Measurements from ENCODE around the gene ANK2. TPM values are rescaled to one million over a fixed set of nuclear protein-coding genes. Genes with fewer than 3 reads are reported as not detected.
A peak's percentile ranks its signal among the peaks of the same experiment; 100 is the strongest.

ANK2 gene
- total RNA-seq, 3 donors from 2014 or later = 0.27 to 0.63 (median 0.34) TPM

DNA sequence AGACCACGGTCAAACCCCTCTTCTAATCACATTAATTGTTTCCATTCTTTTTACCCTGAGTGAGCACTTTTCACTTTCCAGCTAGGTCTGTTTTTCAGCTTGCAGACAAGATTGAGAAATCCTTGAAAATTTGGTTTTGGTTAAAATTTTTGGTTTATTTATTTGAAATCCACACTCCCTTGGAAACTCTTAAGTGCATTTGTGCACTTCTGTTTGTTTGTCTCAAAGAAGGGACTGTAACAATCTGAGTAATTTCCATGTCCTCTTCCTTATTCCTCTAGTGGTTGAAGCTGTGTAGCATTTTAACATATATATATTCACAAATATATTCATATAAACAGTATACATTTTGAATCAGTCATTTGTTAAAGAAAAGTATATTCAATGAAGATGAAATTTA, 333.3 kb downstream of the ANK2 start:
- peaks cover 11% of the 10 kb centered on the region for H3K27me3 Mint-ChIP-seq (ENCODE audit: low read depth)
- DNase-seq (no peak), ATAC-seq (no peak)
- H3K9me3 Mint-ChIP-seq = no peaks in the 10 kb centered on the region
- peaks cover 15% of the 10 kb centered on the region for H3K4me1 Mint-ChIP-seq (ENCODE audit: low read depth)
- H3K36me3 Mint-ChIP-seq (ENCODE audit: insufficient read depth) = no peaks in the 10 kb centered on the region
- no peak overlapping the region for H3K4me3 Mint-ChIP-seq

DNA sequence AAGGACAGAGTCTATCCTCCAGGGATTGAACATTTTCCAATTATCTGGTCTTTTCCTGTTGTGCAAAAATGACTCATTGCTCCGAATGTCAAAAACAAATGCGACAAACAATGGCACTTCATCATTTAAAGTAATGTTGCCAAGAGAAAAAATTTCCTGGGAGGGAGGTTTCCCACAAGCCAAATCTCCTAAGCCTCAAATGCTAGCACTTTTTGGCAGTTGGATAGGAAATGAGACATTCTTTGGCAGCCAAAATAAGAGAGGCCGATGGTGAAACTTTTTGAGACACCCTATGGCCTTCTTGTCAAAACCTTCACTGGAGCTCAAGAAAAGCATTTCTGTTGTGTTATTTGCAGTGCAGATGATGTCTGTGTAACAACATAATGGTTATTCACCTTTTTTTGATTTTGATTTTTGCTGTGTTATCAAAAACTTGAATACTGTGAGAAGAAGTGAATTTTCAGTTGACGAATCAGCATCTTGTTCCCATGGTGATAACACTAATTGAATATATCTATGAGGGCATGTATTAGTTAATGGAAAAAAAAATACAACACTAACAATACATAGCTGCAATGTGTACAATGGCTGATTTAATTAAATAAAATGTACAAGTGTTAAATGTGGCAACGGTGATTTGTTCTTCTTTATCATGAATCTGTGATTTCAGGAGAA, 333.8 kb downstream of the ANK2 start:
- Mint-ChIP-seq H3K4me1 (ENCODE audit: low read depth) (peaks cover 15% of the 10 kb centered on the region), H3K4me3 (no peak overlapping the region), H3K36me3 (ENCODE audit: insufficient read depth) (no peaks in the 10 kb centered on the region), H3K27me3 (ENCODE audit: low read depth) (peaks cover 11% of the 10 kb centered on the region), H3K9me3 (no peaks in the 10 kb centered on the region)
- no peak for ATAC-seq
- no peak for DNase-seq

DNA sequence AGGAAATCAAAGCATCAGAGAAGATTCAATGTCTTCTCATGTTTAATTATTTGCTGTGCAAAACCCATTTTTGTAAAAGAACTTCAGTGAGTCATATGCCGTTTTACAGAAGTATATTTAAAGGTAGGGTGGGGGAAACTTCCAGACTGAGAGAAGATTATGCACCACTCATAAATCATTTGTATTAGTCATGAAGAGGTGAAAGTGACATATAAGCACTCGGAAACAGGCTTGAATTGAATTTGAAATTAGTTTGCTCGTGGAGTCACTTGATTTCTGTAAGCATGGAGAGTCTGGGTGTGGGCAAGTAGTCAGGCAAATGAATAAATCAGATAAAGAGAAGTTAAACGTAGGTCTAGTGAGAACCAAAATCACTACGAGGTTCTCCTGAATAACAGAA, 335.1 kb downstream of the ANK2 start:
- no peak overlapping the region for H3K4me3 Mint-ChIP-seq
- ATAC-seq (peak; percentile 96 to 97), DNase-seq (no peak)
- peaks cover 15% of the 10 kb centered on the region for H3K4me1 Mint-ChIP-seq (ENCODE audit: low read depth)
- H3K27me3 Mint-ChIP-seq (ENCODE audit: low read depth) = peaks cover 11% of the 10 kb centered on the region
- H3K9me3 Mint-ChIP-seq = no peaks in the 10 kb centered on the region
- H3K36me3 Mint-ChIP-seq (ENCODE audit: insufficient read depth) = no peaks in the 10 kb centered on the region

DNA sequence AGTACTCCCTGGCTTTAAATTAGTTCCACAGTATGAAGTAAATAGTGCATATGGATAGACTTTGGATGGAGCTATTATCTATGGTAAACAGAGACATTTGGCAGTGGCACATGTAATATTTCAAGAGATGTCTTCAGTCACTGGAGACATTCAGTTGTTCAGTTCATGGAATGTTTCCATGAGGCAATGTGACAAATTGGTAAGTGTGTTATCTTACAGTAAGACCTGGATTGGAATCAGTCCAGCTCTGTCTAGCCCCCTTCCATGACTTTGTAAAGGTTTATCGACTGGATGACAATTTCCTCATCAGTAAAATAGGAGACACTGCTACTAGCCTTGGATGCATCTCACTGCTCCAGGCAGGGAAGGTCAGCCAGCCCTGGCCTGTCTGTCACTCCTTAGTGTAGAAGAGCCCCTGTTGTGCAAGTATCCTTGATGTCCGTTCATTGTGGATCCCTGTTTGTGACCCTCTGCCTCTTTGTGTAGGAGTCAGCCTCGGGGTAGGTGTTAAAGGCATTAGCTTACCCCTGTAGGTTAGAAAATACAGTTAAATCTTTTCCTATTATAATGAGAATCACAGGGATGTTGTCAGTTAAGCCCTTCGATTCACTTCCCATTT, 335.9 kb downstream of the ANK2 start:
- Mint-ChIP-seq H3K4me3 (no peak overlapping the region), H3K4me1 (ENCODE audit: low read depth) (peaks cover 15% of the 10 kb centered on the region), H3K9me3 (no peaks in the 10 kb centered on the region), H3K27me3 (ENCODE audit: low read depth) (peaks cover 11% of the 10 kb centered on the region), H3K36me3 (ENCODE audit: insufficient read depth) (no peaks in the 10 kb centered on the region)
- no peak for DNase-seq
- no peak for ATAC-seq

DNA sequence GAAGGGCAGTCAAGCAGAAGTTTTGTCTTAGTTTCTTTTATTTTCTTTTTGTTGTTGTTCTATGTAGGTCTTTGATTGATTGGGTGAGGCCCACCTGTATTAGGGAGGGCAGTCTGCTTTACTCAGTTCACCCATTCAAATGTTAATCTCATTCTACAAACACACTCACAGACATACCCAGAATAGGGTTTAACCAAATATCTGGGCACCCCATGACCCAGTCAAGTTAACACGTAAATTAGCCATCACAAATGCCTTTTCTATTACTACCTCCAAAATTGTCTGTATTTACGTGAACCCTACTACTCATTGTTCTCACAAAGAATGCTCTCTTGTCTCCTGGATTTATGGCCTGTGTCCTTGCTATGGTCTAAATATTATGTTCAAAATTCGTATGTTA, 339.7 kb downstream of the ANK2 start:
- Mint-ChIP-seq H3K4me3 (no peak overlapping the region), H3K9me3 (no peaks in the 10 kb centered on the region), H3K4me1 (ENCODE audit: low read depth) (peaks cover 14% of the 10 kb centered on the region), H3K27me3 (ENCODE audit: low read depth) (peaks cover 6% of the 10 kb centered on the region), H3K36me3 (ENCODE audit: insufficient read depth) (no peaks in the 10 kb centered on the region)
- ATAC-seq (no peak), DNase-seq (no peak)

DNA sequence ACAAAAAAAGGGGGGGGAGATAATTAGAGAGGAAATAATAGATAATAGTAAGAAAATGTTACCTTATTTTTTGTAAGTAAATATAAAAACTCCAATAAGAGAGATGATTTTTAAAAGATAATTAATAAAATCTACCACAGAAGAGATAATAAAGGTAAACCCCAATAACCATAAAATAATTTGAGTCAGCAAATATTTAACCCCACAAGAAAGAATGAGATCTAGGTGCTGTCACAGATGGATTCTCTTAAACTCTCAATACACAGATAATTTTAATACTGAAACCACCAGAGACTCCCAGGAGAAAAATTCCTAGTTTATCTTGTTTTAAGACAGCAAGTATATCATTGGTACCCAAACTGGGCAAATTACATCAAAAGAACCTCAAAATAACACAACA, 341.4 kb downstream of the ANK2 start:
- ATAC-seq = no peak
- Mint-ChIP-seq H3K27me3 (ENCODE audit: low read depth) (peaks cover 6% of the 10 kb centered on the region), H3K4me3 (no peak overlapping the region), H3K36me3 (ENCODE audit: insufficient read depth) (no peaks in the 10 kb centered on the region), H3K4me1 (ENCODE audit: low read depth) (peaks cover 3% of the 10 kb centered on the region), H3K9me3 (no peaks in the 10 kb centered on the region)
- no peak for DNase-seq

DNA sequence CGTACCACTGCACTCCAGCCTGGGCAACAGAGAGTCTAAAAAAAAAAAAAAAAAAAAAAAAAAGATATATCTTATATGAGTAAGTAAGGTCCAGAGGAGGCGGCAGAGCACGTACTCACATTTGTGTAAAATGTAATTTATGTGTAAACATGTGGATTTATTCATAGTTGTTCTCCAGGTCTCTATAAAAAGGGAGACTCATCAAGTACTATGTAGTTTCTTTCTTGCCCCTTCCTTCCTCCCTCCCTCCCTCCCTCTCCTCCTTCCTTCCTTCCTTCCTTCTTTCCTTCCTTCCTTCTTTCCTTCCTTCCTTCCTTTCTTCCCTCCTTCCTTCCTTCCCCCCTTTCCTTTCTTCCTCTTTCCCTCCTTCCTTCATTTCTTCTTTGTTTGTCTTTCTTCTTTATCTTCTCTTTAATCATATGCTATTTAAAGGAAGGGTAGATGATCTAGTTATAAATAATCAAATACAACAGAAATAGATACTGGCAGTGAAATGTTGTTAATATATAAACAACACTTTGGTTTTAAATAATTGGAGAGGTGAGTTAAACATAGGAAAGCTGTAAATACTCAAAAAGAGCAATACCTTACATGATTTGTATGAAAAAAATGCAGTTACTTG, 344.8 kb downstream of the ANK2 start:
- no peaks in the 10 kb centered on the region for H3K4me1 Mint-ChIP-seq (ENCODE audit: low read depth)
- ATAC-seq (no peak), DNase-seq (no peak)
- H3K27me3 Mint-ChIP-seq (ENCODE audit: low read depth) = peaks cover 1% of the 10 kb centered on the region
- no peaks in the 10 kb centered on the region for H3K9me3 Mint-ChIP-seq
- H3K4me3 Mint-ChIP-seq = no peak overlapping the region
- H3K36me3 Mint-ChIP-seq (ENCODE audit: insufficient read depth) = no peaks in the 10 kb centered on the region

DNA sequence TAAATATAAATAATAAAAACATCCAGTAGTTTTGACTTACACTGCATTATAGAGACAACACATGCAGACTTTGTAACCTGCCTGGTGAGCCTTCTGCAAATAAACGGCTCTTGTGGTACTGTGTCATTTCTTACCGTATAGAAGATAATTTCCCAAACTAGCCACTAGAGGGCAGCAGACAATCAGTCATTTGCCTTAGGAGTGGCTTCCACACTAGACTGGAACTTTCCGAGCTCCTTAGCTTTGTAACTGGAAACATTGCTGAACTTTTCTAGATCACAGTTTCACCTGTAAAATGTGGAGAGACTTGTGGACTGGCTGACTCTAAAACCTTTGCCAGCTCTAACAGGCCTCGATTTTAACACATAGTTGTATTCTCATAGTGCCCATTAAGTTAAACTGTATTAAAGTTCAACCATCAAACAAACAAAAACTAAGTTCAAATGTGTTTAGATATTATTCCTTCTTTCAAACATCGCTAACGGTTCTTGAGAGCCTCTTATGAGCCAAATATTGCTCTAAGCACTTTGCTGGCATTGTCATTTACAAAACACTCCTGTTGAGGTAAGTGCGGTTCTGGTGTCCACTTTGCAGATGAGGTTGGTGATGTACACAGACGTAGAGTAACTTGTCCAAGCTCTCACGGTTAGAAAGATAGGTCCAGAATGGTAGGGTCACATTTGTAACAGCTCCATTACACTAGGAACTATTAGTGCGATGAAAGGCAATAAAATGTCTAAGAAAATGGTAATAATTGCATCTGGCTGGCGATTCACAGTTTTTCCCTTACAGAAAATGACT, 345.5 kb downstream of the ANK2 start:
- no peak overlapping the region for H3K4me3 Mint-ChIP-seq
- ATAC-seq (peak; percentile 95 to 98), DNase-seq (peak; percentile 31)
- H3K36me3 Mint-ChIP-seq (ENCODE audit: insufficient read depth) = no peaks in the 10 kb centered on the region
- H3K9me3 Mint-ChIP-seq = no peaks in the 10 kb centered on the region
- H3K27me3 Mint-ChIP-seq (ENCODE audit: low read depth) = peaks cover 1% of the 10 kb centered on the region
- H3K4me1 Mint-ChIP-seq (ENCODE audit: low read depth) = no peaks in the 10 kb centered on the region

DNA sequence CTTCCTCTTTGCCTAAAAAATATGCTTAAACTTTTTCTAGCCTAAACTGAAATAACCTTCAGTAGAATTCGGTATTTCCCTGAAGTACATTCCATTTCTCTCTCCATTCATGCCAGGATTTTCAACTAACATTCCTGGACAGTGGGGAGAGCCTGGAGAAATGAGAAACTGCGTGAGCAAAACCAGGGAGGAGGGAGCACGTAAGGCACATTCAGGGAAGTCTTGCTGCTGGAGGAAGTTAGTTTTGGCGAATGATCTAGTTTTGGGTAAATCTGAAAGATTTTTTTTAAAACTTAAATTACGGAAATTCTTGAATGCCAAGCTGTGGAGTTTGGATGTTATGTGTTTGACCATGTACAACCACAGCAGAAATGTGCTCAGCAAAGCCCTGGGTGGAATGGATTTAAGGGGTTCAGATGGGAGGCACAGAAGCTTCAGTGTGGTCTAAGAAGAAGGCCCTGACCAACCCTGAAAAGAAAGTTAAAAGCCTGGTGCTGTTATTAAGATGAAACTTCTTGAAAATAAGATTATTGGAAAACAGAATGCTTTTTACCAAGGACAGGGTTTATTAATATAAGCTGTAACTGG, 347.8 kb downstream of the ANK2 start:
- no peaks in the 10 kb centered on the region for H3K36me3 Mint-ChIP-seq (ENCODE audit: insufficient read depth)
- no peaks in the 10 kb centered on the region for H3K9me3 Mint-ChIP-seq

DNA sequence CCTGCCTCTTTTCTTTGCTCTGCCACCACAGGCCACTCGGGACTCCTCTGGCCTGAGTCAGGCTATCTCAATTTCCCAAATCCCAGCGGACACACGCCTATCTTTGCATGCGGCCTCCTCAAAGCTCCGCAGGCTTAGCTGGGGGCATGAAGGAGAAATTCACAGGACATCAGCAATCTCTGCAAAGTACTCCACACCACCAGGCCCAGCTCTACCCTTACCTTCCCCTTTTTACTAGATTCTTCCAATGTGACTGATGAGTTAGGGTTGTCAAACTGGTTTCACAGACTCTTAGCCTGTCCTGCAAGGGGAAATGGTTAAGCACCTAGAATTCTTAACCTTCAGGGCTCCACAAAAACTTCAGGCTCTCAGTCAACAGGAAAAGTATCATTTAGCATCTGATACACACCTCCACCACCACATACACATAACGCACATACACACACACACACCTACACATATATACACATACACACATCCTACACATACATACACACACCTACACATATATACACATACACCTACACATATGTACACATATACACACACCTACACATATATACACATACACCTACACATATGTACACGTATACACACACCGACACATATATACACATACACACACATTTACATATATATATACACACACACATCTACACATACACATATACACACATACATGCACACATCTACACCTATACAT, 349.1 kb downstream of the ANK2 start:
- Mint-ChIP-seq H3K9me3 (no peaks in the 10 kb centered on the region), H3K4me1 (ENCODE audit: low read depth) (no peaks in the 10 kb centered on the region), H3K36me3 (ENCODE audit: insufficient read depth) (no peaks in the 10 kb centered on the region), H3K27me3 (ENCODE audit: low read depth) (no peaks in the 10 kb centered on the region), H3K4me3 (no peak overlapping the region)
- ATAC-seq = no peak
- no peak for DNase-seq

More for the DNA sequence above, 347.8 kb downstream of the ANK2 start:
- no peak for DNase-seq
- peaks cover 1% of the 10 kb centered on the region for H3K27me3 Mint-ChIP-seq (ENCODE audit: low read depth)
- ATAC-seq = no peak
- H3K4me1 Mint-ChIP-seq (ENCODE audit: low read depth) = no peaks in the 10 kb centered on the region
- no peak overlapping the region for H3K4me3 Mint-ChIP-seq

DNA sequence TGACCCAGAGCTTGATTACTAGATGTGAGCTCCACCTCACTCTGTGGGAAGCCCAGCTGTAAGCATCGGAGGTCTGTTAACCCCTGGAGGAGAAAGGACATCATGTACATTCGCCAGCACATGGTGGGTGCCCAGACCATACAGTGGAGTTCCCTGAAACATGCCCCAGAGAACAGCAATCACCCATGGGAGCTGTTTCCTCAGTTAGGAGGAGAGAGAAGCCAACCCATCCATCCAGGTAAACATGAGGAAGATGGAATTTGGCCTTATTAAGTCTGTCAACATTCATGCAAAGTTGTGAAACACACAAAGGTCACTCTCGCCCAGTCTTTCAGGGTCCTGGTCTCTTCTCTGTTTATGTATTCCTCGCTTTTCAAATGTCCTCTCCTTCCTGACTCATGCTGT, 354.7 kb downstream of the ANK2 start:
- Mint-ChIP-seq H3K9me3 (no peaks in the 10 kb centered on the region), H3K27me3 (ENCODE audit: low read depth) (peaks cover 1% of the 10 kb centered on the region), H3K36me3 (ENCODE audit: insufficient read depth) (no peaks in the 10 kb centered on the region), H3K4me3 (no peak overlapping the region), H3K4me1 (ENCODE audit: low read depth) (no peaks in the 10 kb centered on the region)
- DNase-seq (no peak), ATAC-seq (no peak)

DNA sequence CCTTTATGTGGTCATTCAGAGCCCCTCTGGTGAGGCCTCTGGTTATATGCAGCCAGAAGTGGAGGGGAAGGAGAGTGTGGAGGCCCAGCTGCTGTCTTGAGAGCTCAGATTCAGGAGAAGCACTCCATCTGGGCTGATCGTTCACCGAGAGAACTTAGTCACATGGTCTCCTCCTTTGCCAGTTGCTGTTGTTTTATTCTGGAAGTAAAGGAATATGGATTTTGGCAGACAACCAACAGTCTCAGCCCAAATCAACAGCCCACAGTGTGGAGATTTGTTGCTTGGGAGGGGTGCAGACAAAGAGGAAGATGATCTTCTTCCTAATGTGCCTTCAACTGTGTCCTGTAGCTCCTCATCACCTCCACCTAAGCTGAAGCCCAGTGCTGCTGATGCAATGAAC, 355.4 kb downstream of the ANK2 start:
- H3K27me3 Mint-ChIP-seq (ENCODE audit: low read depth) = peaks cover 3% of the 10 kb centered on the region
- H3K36me3 Mint-ChIP-seq (ENCODE audit: insufficient read depth) = no peaks in the 10 kb centered on the region
- H3K9me3 Mint-ChIP-seq = no peaks in the 10 kb centered on the region
- ATAC-seq = no peak
- DNase-seq = no peak
- no peak overlapping the region for H3K4me3 Mint-ChIP-seq
- H3K4me1 Mint-ChIP-seq (ENCODE audit: low read depth) = no peaks in the 10 kb centered on the region

DNA sequence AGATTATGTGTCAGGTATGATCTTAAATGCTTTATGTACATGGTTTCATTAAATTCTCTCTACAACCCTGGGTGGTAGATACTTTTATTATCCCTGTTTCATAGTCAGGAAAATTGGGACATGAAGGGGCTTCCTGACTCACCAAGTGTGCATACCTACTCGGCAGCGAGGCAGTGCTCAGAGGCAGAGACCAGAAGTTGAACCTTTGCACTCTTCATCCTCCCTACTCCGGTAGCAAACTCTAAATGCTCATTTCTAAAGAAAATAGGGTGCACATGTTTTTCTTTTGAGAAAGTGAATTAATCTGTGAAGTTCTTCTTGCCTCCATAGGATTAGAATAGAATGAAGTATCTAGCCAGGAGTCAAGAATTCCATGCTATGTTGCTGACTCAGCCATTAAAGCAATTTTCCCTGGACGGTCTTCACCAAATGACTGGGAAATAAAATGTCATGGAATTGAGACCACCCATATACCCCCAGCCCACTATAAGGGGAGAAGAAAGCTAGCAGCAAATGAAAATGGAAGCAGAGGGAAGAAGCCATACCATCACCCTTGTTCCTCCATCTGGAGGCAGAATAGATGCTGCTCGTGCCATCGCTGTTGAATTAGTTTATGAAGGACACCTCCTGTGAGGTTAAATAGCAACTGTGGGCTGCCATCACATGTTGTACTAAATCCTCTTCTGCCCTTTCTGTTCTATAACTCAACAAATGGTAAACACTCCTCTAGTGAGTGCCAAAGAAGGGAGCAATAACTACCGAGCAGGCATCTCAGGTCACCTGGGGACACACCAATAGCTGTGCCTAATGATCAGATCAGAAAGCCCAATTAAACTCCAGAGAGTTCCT, 356.6 kb downstream of the ANK2 start:
- no peaks in the 10 kb centered on the region for H3K36me3 Mint-ChIP-seq (ENCODE audit: insufficient read depth)
- peaks cover 3% of the 10 kb centered on the region for H3K27me3 Mint-ChIP-seq (ENCODE audit: low read depth)
- H3K4me1 Mint-ChIP-seq (ENCODE audit: low read depth) = peaks cover 3% of the 10 kb centered on the region
- DNase-seq (no peak), ATAC-seq (no peak)
- H3K4me3 Mint-ChIP-seq = no peak overlapping the region
- H3K9me3 Mint-ChIP-seq = no peaks in the 10 kb centered on the region
